H9 (cell line): ENCODE data around the gene MAPRE3. TPM values are rescaled to one million over a fixed set of nuclear protein-coding genes. Genes with fewer than 3 reads are reported as not detected.

Experiments
- DNase-seq: peaks from one replicate; pipeline ENCODE4 v3.0.0-alpha.2; 2017
- H2AFZ ChIP-seq: one replicate; pipeline ENCODE4 v1.6.1; 2013; ENCODE audit warnings: mild to moderate bottlenecking, low read length, control low read depth, moderate library complexity
- H2AK5ac ChIP-seq: 2 replicates; pipeline ENCODE4 v1.6.1; 2013; ENCODE audit warnings: low read length, control low read depth, mixed read lengths; ENCODE audit not compliant: insufficient read length
- H2BK120ac ChIP-seq: one replicate; pipeline ENCODE4 v1.6.1; 2013; ENCODE audit warnings: low read depth, mild to moderate bottlenecking, low read length, control low read depth, inconsistent platforms; ENCODE audit not compliant: poor library complexity, severe bottlenecking
- H2BK12ac ChIP-seq: 2 replicates; pipeline ENCODE4 v1.6.1; 2013; ENCODE audit warnings: low read length, control low read depth, mixed read lengths, low read depth; ENCODE audit not compliant: insufficient read length
- H2BK15ac ChIP-seq: 2 replicates; pipeline ENCODE4 v1.6.1; 2013; ENCODE audit warnings: low read depth, low read length, control low read depth
- H2BK20ac ChIP-seq: one replicate; pipeline ENCODE4 v1.6.1; 2013; ENCODE audit warnings: low read depth, mild to moderate bottlenecking, low read length, control low read depth, inconsistent platforms; ENCODE audit not compliant: poor library complexity, severe bottlenecking
- H2BK5ac ChIP-seq: 2 replicates; pipeline ENCODE4 v1.6.1; 2013; ENCODE audit warnings: low read length, control low read depth, mixed read lengths; ENCODE audit not compliant: insufficient read length
- H3K14ac ChIP-seq: 2 replicates; pipeline ENCODE4 v1.6.1; 2013; ENCODE audit warnings: low read length, control low read depth; ENCODE audit not compliant: insufficient read depth
- H3K18ac ChIP-seq: 2 replicates; pipeline ENCODE4 v1.6.1; 2013; ENCODE audit warnings: low read depth, mild to moderate bottlenecking, mixed read lengths, low read length, control low read depth; ENCODE audit not compliant: insufficient read length
- H3K23ac ChIP-seq: 2 replicates; pipeline ENCODE4 v1.6.1; 2013; ENCODE audit warnings: low read length, control low read depth, mixed read lengths, low read depth; ENCODE audit not compliant: insufficient read length
- H3K23me2 ChIP-seq: 2 replicates; pipeline ENCODE4 v1.6.1; 2013; ENCODE audit warnings: low read depth, mild to moderate bottlenecking, mixed read lengths, low read length, control low read depth; ENCODE audit not compliant: insufficient read length, poor library complexity, severe bottlenecking
- H3K27ac ChIP-seq: 2 replicates; pipeline ENCODE4 v1.5.1; 2013; ENCODE audit warnings: low read length, control low read depth, mixed read lengths, low read depth; ENCODE audit not compliant: insufficient read length
- H3K27me3 ChIP-seq: 2 replicates; pipeline ENCODE4 v1.6.1; 2013; ENCODE audit warnings: low read length, control low read depth, inconsistent platforms; ENCODE audit not compliant: insufficient read depth
- H3K4ac ChIP-seq: 2 replicates; pipeline ENCODE4 v1.6.1; 2013; ENCODE audit warnings: low read depth, mild to moderate bottlenecking, control low read depth, inconsistent platforms, low read length, moderate library complexity
- H3K4me1 ChIP-seq: 2 replicates; pipeline ENCODE4 v1.6.1; 2013; ENCODE audit warnings: low read length, control low read depth, inconsistent platforms; ENCODE audit not compliant: insufficient read depth
- H3K4me2 ChIP-seq: 2 replicates; pipeline ENCODE4 v1.6.1; 2013; ENCODE audit warnings: low read length, control low read depth, mixed read lengths; ENCODE audit not compliant: insufficient read length, insufficient read depth
- H3K56ac ChIP-seq: 2 replicates; pipeline ENCODE4 v1.6.1; 2013; ENCODE audit warnings: low read depth, mild to moderate bottlenecking, mixed read lengths, low read length, control low read depth; ENCODE audit not compliant: insufficient read length
- H3K79me1 ChIP-seq: 2 replicates; pipeline ENCODE4 v1.6.1; 2013; ENCODE audit warnings: low read depth, mild to moderate bottlenecking, moderate library complexity, low read length, control low read depth, inconsistent platforms; ENCODE audit not compliant: insufficient read depth, poor library complexity, severe bottlenecking
- H3K79me2 ChIP-seq: 2 replicates; pipeline ENCODE4 v1.6.1; 2013; ENCODE audit warnings: low read length, control low read depth, inconsistent platforms; ENCODE audit not compliant: insufficient read depth
- H3K9ac ChIP-seq: 2 replicates; pipeline ENCODE4 v1.6.1; 2013; ENCODE audit warnings: low read length, control low read depth, mixed read lengths; ENCODE audit not compliant: insufficient read length; ENCODE audit errors: extremely low read depth
- H3K9me3 ChIP-seq: one replicate; pipeline ENCODE4 v1.6.1; 2013; ENCODE audit warnings: low read depth, low read length, inconsistent platforms; ENCODE audit not compliant: control insufficient read depth
- H3T11ph ChIP-seq: one replicate; pipeline ENCODE4 v1.6.1; 2013; ENCODE audit warnings: mild to moderate bottlenecking, low read length, control low read depth, inconsistent platforms
- H4K20me1 ChIP-seq: one replicate; pipeline ENCODE4 v1.6.1; 2013; ENCODE audit not compliant: control insufficient read depth, insufficient read length, insufficient read depth
- H4K5ac ChIP-seq: 2 replicates; pipeline ENCODE4 v1.6.1; 2013; ENCODE audit warnings: low read depth, mild to moderate bottlenecking, mixed read lengths, low read length, control low read depth; ENCODE audit not compliant: insufficient read length
- H4K8ac ChIP-seq: replicated peaks from 2 replicates; pipeline ENCODE4 v1.6.1; 2013; ENCODE audit warnings: low read length, control low read depth, mixed read lengths, low read depth; ENCODE audit not compliant: insufficient read length
- H4K91ac ChIP-seq: 2 replicates; pipeline ENCODE4 v1.6.1; 2013; ENCODE audit warnings: low read depth, mild to moderate bottlenecking, moderate library complexity, mixed read lengths, low read length, control low read depth; ENCODE audit not compliant: insufficient read length
- H3K27ac Mint-ChIP-seq, 3 experiments: 2 replicates in 2 of 3; 3 replicates in 1 of 3; pipeline ENCODE4 v1.8.0; 2020 to 2021; ENCODE audit warnings: mixed read lengths in 3 of 3, mild to moderate bottlenecking in 1 of 3, moderate library complexity in 1 of 3
- H3K27me3 Mint-ChIP-seq: 2 replicates; pipeline ENCODE4 v1.8.0; 2021; ENCODE audit warnings: low read depth, mild to moderate bottlenecking, moderate library complexity, mixed read lengths
- H3K36me3 Mint-ChIP-seq, 3 experiments: 2 replicates in 2 of 3; 3 replicates in 1 of 3; pipeline ENCODE4 v1.8.0; 2020 to 2021; ENCODE audit warnings: low read depth in 3 of 3, mixed read lengths in 3 of 3; ENCODE audit not compliant: insufficient read depth in 1 of 3
- H3K4me1 Mint-ChIP-seq, 2 experiments: 2 replicates each; pipeline ENCODE4 v1.8.0; 2020; ENCODE audit warnings: mixed read lengths in 2 of 2
- H3K4me3 Mint-ChIP-seq, 2 experiments: 2 replicates in 1 of 2; 3 replicates in 1 of 2; pipeline ENCODE4 v1.8.0; 2020 to 2021; ENCODE audit warnings: mild to moderate bottlenecking in 2 of 2, mixed read lengths in 2 of 2, moderate library complexity in 1 of 2
- H3K9me3 Mint-ChIP-seq, 2 experiments: 2 replicates in 1 of 2; 3 replicates in 1 of 2; pipeline ENCODE4 v1.8.0; 2020; ENCODE audit warnings: mild to moderate bottlenecking in 2 of 2, mixed read lengths in 2 of 2, moderate library complexity in 1 of 2
- WGBS: extraction: QIAGEN DNeasy Blood & Tissue Kit; methylation state at CpG from one replicate; pipeline ENCODE4 v1.1.7; 2013; ENCODE audit warnings: missing lambda C conversion rate, low lambda C conversion rate, mixed read lengths; ENCODE audit not compliant: insufficient read length; ENCODE audit errors: extremely low coverage; 5-methylcytosine and 5-hydroxymethylcytosine counted together
- total RNA-seq: library from RNA; stranded (reverse); gene quantifications from 2 replicates; pipeline ENCODE4 v1.2.1, GENCODE V29; 2021
- TF ChIP-seq, protein P1 (sequence below): fragments of 200-600 bp; sonication (generic); conservative IDR thresholded peaks from 3 replicates; pipeline ENCODE4 v1.8.0; 2021; ENCODE audit warnings: antibody characterized with exemption, mild to moderate bottlenecking

Gene MAPRE3
- total RNA-seq, 1 experiment from 2014 or later = 2.0 TPM

DNA sequence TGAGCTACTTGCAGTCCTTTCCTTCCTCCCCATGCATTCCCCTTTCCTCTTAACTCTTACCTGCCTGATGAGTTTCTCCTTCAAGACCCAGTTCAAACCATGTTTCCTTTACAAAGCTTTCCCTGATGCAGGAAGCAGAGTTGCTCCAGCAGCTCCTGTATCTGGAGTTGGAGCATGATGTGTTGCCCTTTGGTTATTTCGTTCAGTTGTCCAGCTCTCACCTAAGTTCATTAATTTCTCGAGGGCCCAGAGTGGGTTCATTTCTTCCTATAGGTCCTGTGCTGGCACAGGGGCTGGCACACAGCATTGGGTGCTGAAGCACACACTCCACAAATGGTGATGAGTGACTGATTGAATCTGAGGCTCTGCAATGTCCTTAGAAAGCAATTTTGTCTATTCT, 39.3 kb downstream of the MAPRE3 start:
- Histone ChIP-seq H3K9me3 (peaks cover 20% of the 10 kb centered on the region), H3K79me1 (no peaks in the 10 kb centered on the region), H2BK15ac (no peak overlapping the region), H4K20me1 (no peaks in the 10 kb centered on the region), H3K4me1 (no peaks in the 10 kb centered on the region), H3K27me3 (no peaks in the 10 kb centered on the region), H3K4ac (no peak overlapping the region), H3K4me2 (no peak overlapping the region), H3K9ac (no peak overlapping the region), H2AK5ac (no peak overlapping the region), H3K56ac (no peak overlapping the region), H3K23me2 (no peaks in the 10 kb centered on the region), H3K23ac (no peak overlapping the region), H3K14ac (no peak overlapping the region), H2BK12ac (no peak overlapping the region), H2AFZ (no peak overlapping the region), H4K91ac (no peak overlapping the region), H3T11ph (no peak overlapping the region), H3K79me2 (no peaks in the 10 kb centered on the region), H3K27ac (no peak overlapping the region), H4K5ac (no peak overlapping the region), H4K8ac (no peak overlapping the region), H2BK20ac (no peak overlapping the region), H2BK5ac (no peak overlapping the region), H2BK120ac (no peak overlapping the region), H3K18ac (no peak overlapping the region)
- WGBS = no CpG with 5 or more reads among the region's 2 CpGs
- no peaks in the 10 kb centered on the region for H3K4me1 Mint-ChIP-seq
- TF ChIP-seq, protein P1, sequence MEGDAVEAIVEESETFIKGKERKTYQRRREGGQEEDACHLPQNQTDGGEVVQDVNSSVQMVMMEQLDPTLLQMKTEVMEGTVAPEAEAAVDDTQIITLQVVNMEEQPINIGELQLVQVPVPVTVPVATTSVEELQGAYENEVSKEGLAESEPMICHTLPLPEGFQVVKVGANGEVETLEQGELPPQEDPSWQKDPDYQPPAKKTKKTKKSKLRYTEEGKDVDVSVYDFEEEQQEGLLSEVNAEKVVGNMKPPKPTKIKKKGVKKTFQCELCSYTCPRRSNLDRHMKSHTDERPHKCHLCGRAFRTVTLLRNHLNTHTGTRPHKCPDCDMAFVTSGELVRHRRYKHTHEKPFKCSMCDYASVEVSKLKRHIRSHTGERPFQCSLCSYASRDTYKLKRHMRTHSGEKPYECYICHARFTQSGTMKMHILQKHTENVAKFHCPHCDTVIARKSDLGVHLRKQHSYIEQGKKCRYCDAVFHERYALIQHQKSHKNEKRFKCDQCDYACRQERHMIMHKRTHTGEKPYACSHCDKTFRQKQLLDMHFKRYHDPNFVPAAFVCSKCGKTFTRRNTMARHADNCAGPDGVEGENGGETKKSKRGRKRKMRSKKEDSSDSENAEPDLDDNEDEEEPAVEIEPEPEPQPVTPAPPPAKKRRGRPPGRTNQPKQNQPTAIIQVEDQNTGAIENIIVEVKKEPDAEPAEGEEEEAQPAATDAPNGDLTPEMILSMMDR = no peak
- H3K27me3 Mint-ChIP-seq = peaks cover 10% of the 10 kb centered on the region; the same call in 1 of the 2 replicates
- no peak overlapping the region for H3K4me3 Mint-ChIP-seq
- peaks cover 13 to 20% of the 10 kb centered on the region in 2 experiments for H3K9me3 Mint-ChIP-seq
- H3K27ac Mint-ChIP-seq = no peak overlapping the region
- peaks cover 12 to 24% (median 22%) of the 10 kb centered on the region in 3 experiments for H3K36me3 Mint-ChIP-seq
- DNase-seq = no peak
